Hepatocyte (in vitro differentiated cells): Measurements from ENCODE around the gene GALNTL6.

Experiments used
- EZH2phosphoT487 ChIP-seq: fragments of 200-600 bp; sonication (generic); IDR thresholded peaks from one replicate; pipeline ENCODE4 v1.6.1; 2018; ENCODE audit warnings: antibody characterized with exemption, mild to moderate bottlenecking, low read depth, moderate library complexity; ENCODE audit not compliant: unreplicated experiment, severe bottlenecking
- TF ChIP-seq, protein P1 (sequence below): fragments of 200-600 bp; sonication (generic); IDR thresholded peaks from 2 replicates; pipeline ENCODE4 v1.5.1; 2016; ENCODE audit warnings: antibody characterized with exemption, mild to moderate bottlenecking; ENCODE audit not compliant: poor library complexity

DNA sequence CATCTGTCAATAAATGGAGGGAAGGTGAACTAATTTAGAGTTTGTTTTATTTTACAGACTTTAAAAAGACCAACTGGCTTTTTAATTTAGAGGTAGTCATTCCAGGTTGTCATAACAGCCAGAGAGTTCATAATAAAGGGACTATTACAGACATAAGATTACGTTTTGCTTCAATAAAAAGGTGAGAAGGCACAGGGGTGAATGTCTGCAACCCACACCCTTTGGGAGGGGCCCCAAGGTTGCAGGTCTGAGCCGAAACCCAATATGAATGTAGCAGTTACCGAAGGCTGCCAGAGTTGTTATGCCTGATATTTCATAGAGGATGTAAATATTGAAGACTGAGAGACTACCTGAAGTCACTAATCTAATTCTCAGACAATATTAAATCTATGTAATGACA is 1025.7 kb downstream of the GALNTL6 start:
- TF ChIP-seq, protein P1, sequence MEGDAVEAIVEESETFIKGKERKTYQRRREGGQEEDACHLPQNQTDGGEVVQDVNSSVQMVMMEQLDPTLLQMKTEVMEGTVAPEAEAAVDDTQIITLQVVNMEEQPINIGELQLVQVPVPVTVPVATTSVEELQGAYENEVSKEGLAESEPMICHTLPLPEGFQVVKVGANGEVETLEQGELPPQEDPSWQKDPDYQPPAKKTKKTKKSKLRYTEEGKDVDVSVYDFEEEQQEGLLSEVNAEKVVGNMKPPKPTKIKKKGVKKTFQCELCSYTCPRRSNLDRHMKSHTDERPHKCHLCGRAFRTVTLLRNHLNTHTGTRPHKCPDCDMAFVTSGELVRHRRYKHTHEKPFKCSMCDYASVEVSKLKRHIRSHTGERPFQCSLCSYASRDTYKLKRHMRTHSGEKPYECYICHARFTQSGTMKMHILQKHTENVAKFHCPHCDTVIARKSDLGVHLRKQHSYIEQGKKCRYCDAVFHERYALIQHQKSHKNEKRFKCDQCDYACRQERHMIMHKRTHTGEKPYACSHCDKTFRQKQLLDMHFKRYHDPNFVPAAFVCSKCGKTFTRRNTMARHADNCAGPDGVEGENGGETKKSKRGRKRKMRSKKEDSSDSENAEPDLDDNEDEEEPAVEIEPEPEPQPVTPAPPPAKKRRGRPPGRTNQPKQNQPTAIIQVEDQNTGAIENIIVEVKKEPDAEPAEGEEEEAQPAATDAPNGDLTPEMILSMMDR: no peak
- no peak for TF ChIP-seq EZH2phosphoT487
